ENCODE data around the gene SAFB2. TPM values are rescaled to one million over a fixed set of nuclear protein-coding genes. Genes with fewer than 3 reads are reported as not detected.

Gene SAFB2
- total RNA-seq, 1 experiment from 2014 or later: 98.6 TPM

- no peak for TF ChIP-seq CTCF (IDR thresholded peaks at IDR 0.05; ENCODE audit: unreplicated experiment)
- CTCF ChIA-PET: interaction anchor here (0.6 to 0.7 kb wide), 2 partner anchors 45 to 1456 kb away, joined by 3 read pairs; no protein-coding TSS in a partner anchor
- no peaks in the 10 kb centered on the region for H3K9me3 Mint-ChIP-seq (ENCODE audit: unreplicated experiment)
- H3K4me1 Mint-ChIP-seq (ENCODE audit: insufficient read depth, unreplicated experiment): peaks cover 5% of the 10 kb centered on the region
- no peak overlapping the region for H3K27ac Mint-ChIP-seq (ENCODE audit: low read depth, unreplicated experiment)
- BruUV-seq (replicated peaks): no TSS peak
- peaks cover 98% of the 10 kb centered on the region for H3K36me3 Mint-ChIP-seq (ENCODE audit: insufficient read depth, unreplicated experiment)
- POLR2A ChIA-PET: interaction anchor here (1.2 to 2.1 kb wide), 2 partner anchors 9 to 16 kb away, joined by 3 to 6 read pairs; partner anchors contain the start of gene MICOS13
- no peaks in the 10 kb centered on the region for H3K27me3 Mint-ChIP-seq (ENCODE audit: insufficient read depth, unreplicated experiment)
- no peak overlapping the region for H3K4me3 Mint-ChIP-seq (ENCODE audit: unreplicated experiment)
- intact Hi-C loops (cut with micrococcal nuclease): no loop called here
- no peak for DNase-seq (ENCODE audit: unreplicated experiment)
These were observed 41.3 kb upstream of the SAFB2 start for GRCh38 chr19:5663904-5664303.

- Mint-ChIP-seq H3K9me3 (ENCODE audit: unreplicated experiment) (no peaks in the 10 kb centered on the region), H3K27ac (ENCODE audit: low read depth, unreplicated experiment) (no peak overlapping the region), H3K4me1 (ENCODE audit: insufficient read depth, unreplicated experiment) (no peaks in the 10 kb centered on the region), H3K4me3 (ENCODE audit: unreplicated experiment) (no peak overlapping the region), H3K36me3 (ENCODE audit: insufficient read depth, unreplicated experiment) (peaks cover 98% of the 10 kb centered on the region), H3K27me3 (ENCODE audit: insufficient read depth, unreplicated experiment) (no peaks in the 10 kb centered on the region)
- TF ChIP-seq CTCF (IDR thresholded peaks at IDR 0.05; ENCODE audit: unreplicated experiment): no peak
- POLR2A ChIA-PET: interaction anchor here (0.8 kb wide), 1 partner anchor 25 kb away, joined by 3 read pairs; no protein-coding TSS in a partner anchor
- intact Hi-C loops (cut with micrococcal nuclease): no loop called here
- DNase-seq (ENCODE audit: unreplicated experiment): no peak
- no TSS peak for BruUV-seq (replicated peaks)
- CTCF ChIA-PET: interaction anchor here (1.5 kb wide), 1 partner anchor 26 kb away, joined by 5 read pairs; no protein-coding TSS in a partner anchor
These were observed 38.9 kb upstream of the SAFB2 start for GRCh38 chr19:5661483-5661882.

- Mint-ChIP-seq H3K9me3 (ENCODE audit: unreplicated experiment) (no peaks in the 10 kb centered on the region), H3K36me3 (ENCODE audit: insufficient read depth, unreplicated experiment) (peaks cover 100% of the 10 kb centered on the region), H3K4me3 (ENCODE audit: unreplicated experiment) (no peak overlapping the region), H3K27me3 (ENCODE audit: insufficient read depth, unreplicated experiment) (no peaks in the 10 kb centered on the region), H3K4me1 (ENCODE audit: insufficient read depth, unreplicated experiment) (no peaks in the 10 kb centered on the region), H3K27ac (ENCODE audit: low read depth, unreplicated experiment) (peak overlapping the region; percentile 72)
- no TSS peak for BruUV-seq (replicated peaks)
- intact Hi-C loops (cut with micrococcal nuclease): no loop called here
- DNase-seq (ENCODE audit: unreplicated experiment): no peak
- POLR2A ChIA-PET: interaction anchor here (1.2 to 1.8 kb wide), 3 partner anchors 9 to 34 kb away, joined by 3 to 6 read pairs (median 3); partner anchors contain the start of genes SAFB and SAFB2
- TF ChIP-seq CTCF (IDR thresholded peaks at IDR 0.05; ENCODE audit: unreplicated experiment): no peak
- CTCF ChIA-PET: interaction anchor here (0.6 kb wide), 2 partner anchors 61 to 1686 kb away, joined by 3 to 4 read pairs; no protein-coding TSS in a partner anchor
These were observed 32.8 kb upstream of the SAFB2 start for GRCh38 chr19:5655412-5655811.

GRCh38 chr19:5654931-5655330, 32.4 kb upstream of the SAFB2 start:
- no TSS peak for BruUV-seq (replicated peaks)
- peaks cover 98% of the 10 kb centered on the region for H3K36me3 Mint-ChIP-seq (ENCODE audit: insufficient read depth, unreplicated experiment)
- TF ChIP-seq CTCF (IDR thresholded peaks at IDR 0.05; ENCODE audit: unreplicated experiment): no peak
- no peak for DNase-seq (ENCODE audit: unreplicated experiment)
- intact Hi-C loops (cut with micrococcal nuclease): no loop called here
- ChIA-PET CTCF (interaction anchor here (0.6 kb wide), 1 partner anchor 61 kb away, joined by 3 read pairs; no protein-coding TSS in a partner anchor), POLR2A (interaction anchor here (0.8 to 1.8 kb wide), 3 partner anchors 10 to 32 kb away, joined by 3 to 6 read pairs (median 4); partner anchors contain the start of genes SAFB and SAFB2)
- no peak overlapping the region for H3K4me3 Mint-ChIP-seq (ENCODE audit: unreplicated experiment)
- peak overlapping the region; percentile 72 for H3K27ac Mint-ChIP-seq (ENCODE audit: low read depth, unreplicated experiment)
- H3K9me3 Mint-ChIP-seq (ENCODE audit: unreplicated experiment): no peaks in the 10 kb centered on the region
- no peaks in the 10 kb centered on the region for H3K27me3 Mint-ChIP-seq (ENCODE audit: insufficient read depth, unreplicated experiment)
- H3K4me1 Mint-ChIP-seq (ENCODE audit: insufficient read depth, unreplicated experiment): no peaks in the 10 kb centered on the region

Measured in MCF 10A (cell line).